ENCODE data around the gene PRND.

DNA sequence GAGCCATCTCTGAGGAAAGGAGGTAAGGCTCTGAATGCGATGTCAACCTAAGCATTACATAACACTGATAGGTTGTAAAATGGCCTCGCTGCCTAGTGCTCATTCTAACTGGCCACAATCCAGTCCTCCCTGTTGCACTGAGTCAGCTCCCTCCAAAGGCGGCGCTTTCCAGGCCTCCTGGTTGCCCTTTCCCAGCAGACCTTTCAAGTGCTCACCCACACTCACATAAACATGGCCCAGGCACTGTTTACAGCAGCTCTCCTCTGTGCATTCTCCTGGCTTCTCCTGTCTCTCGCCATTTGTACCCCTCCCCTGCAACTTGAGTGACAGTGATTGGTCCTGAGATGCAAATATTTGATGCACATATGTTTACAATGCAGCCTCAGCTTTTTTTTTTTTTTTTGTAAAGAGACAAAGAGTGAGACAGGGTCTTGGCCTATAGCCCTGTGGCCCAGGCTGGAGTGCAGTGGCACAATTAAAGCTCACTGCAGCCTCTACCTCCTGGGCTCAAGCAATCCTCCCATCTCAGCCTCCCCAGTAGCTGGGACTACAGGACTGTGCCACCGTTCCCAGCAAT lies 36.8 kb upstream of the PRND start:
- TF ChIP-seq, protein P1, sequence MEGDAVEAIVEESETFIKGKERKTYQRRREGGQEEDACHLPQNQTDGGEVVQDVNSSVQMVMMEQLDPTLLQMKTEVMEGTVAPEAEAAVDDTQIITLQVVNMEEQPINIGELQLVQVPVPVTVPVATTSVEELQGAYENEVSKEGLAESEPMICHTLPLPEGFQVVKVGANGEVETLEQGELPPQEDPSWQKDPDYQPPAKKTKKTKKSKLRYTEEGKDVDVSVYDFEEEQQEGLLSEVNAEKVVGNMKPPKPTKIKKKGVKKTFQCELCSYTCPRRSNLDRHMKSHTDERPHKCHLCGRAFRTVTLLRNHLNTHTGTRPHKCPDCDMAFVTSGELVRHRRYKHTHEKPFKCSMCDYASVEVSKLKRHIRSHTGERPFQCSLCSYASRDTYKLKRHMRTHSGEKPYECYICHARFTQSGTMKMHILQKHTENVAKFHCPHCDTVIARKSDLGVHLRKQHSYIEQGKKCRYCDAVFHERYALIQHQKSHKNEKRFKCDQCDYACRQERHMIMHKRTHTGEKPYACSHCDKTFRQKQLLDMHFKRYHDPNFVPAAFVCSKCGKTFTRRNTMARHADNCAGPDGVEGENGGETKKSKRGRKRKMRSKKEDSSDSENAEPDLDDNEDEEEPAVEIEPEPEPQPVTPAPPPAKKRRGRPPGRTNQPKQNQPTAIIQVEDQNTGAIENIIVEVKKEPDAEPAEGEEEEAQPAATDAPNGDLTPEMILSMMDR (IDR thresholded peaks at IDR 0.05), result no peak
- TF ChIP-seq POLR2A (IDR thresholded peaks at IDR 0.05), result no peak
- no peak for TF ChIP-seq POLR2AphosphoS5 (IDR thresholded peaks at IDR 0.05)
